OCI-LY7 (cell line): ENCODE results near the gene PLXNC1. TPM values are rescaled to one million over a fixed set of nuclear protein-coding genes. Genes with fewer than 3 reads are reported as not detected.

Source experiments
- BruUV-seq: library from RNA; stranded (reverse); fragments of 400-500 nt; replicated peaks from 2 replicates; lab custom pipeline; 2021; lab: Mats Ljungman, UMichigan
- CTCF ChIA-PET: fragments of 300-600 bp; sonication (Branson Sonifier 250); formaldehyde crosslinking; loops from one replicate; lab custom pipeline; 2022; ENCODE audit warnings: antibody characterized with exemption; ENCODE audit not compliant: unreplicated experiment; lab: Charles Lee
- POLR2A ChIA-PET: fragments of 300-600 bp; sonication (Branson Sonifier 250); formaldehyde crosslinking; loops from one replicate; lab custom pipeline; 2022; ENCODE audit warnings: antibody characterized with exemption; lab: Charles Lee
- DNase-seq: peaks from one replicate; pipeline ENCODE4 v3.0.0-alpha.2; 2015; ENCODE audit warnings: low spot score
- H2AFZ ChIP-seq: fragments of 200-600 bp; sonication (generic), shearing (Covaris generic); 2 replicates; pipeline ENCODE4 v1.6.1; 2014; ENCODE audit warnings: mild to moderate bottlenecking, antibody characterized with exemption, low read length, moderate library complexity
- H3K27ac ChIP-seq: fragments of 200-600 bp; sonication (generic); 2 replicates; pipeline ENCODE4 v1.5.1; 2014; ENCODE audit warnings: mixed run types, low read depth, mild to moderate bottlenecking, moderate library complexity, low read length, inconsistent platforms; ENCODE audit not compliant: poor library complexity, severe bottlenecking
- H3K36me3 ChIP-seq: fragments of 200-600 bp; sonication (generic); 2 replicates; pipeline ENCODE4 v1.6.1; 2014; ENCODE audit warnings: mild to moderate bottlenecking, antibody characterized with exemption, low read length, moderate library complexity, mixed read lengths; ENCODE audit not compliant: insufficient read depth
- H3K4me1 ChIP-seq: fragments of 200-600 bp; sonication (generic); 2 replicates; pipeline ENCODE4 v1.5.1; 2014; ENCODE audit warnings: mild to moderate bottlenecking, low read length; ENCODE audit not compliant: insufficient read depth, poor library complexity, severe bottlenecking
- H3K4me2 ChIP-seq: fragments of 200-600 bp; sonication (generic); 2 replicates; pipeline ENCODE4 v1.6.1; 2014; ENCODE audit warnings: mild to moderate bottlenecking, low read length
- H3K4me3 ChIP-seq: fragments of 200-600 bp; sonication (generic); 2 replicates; pipeline ENCODE4 v1.5.1; 2014; ENCODE audit warnings: mild to moderate bottlenecking, low read depth, low read length; ENCODE audit not compliant: poor library complexity, severe bottlenecking
- H3K79me2 ChIP-seq: fragments of 200-600 bp; sonication (generic); 2 replicates; pipeline ENCODE4 v1.6.1; 2016; ENCODE audit warnings: low read depth, mild to moderate bottlenecking, low read length, moderate library complexity, mixed read lengths; ENCODE audit not compliant: insufficient read depth
- H3K9me2 ChIP-seq: fragments of 200-600 bp; sonication (generic); 2 replicates; pipeline ENCODE4 v1.6.1; 2016; ENCODE audit warnings: mild to moderate bottlenecking, low read length, mixed read lengths; ENCODE audit not compliant: insufficient read depth
- H3K9me3 ChIP-seq: fragments of 200-600 bp; sonication (generic); 2 replicates; pipeline ENCODE4 v1.6.1; 2014; ENCODE audit warnings: mild to moderate bottlenecking, mixed run types, low read length, mixed read lengths
- H4K20me1 ChIP-seq: fragments of 200-600 bp; sonication (generic); 2 replicates; pipeline ENCODE4 v1.6.1; 2014; ENCODE audit warnings: mild to moderate bottlenecking, antibody characterized with exemption, low read length, moderate library complexity, mixed read lengths; ENCODE audit not compliant: insufficient read depth
- CTCF ChIP-seq: fragments of 200-600 bp; sonication (generic); conservative IDR thresholded peaks from 2 replicates; pipeline ENCODE4 v1.5.1; 2014; ENCODE audit warnings: mild to moderate bottlenecking, antibody characterized with exemption, low read length, moderate library complexity, mixed read lengths
- EZH2phosphoT487 ChIP-seq: fragments of 200-600 bp; sonication (generic); IDR thresholded peaks from 2 replicates; pipeline ENCODE4 v1.6.1; 2018; ENCODE audit warnings: low read depth, borderline replicate concordance, mild to moderate bottlenecking, mixed run types, antibody characterized with exemption, low read length, moderate library complexity, mixed read lengths
- intact Hi-C: fragments of 100-400 bp; cut with micrococcal nuclease; formaldehyde crosslinking; loops from one replicate; pipeline ENCODE4 v1.10.0; 2022; ENCODE audit not compliant: unreplicated experiment
- total RNA-seq, 2 experiments: library from RNA; depleted of rRNA in 1 of 2; stranded (reverse); fragments of >200 nt in 1 of 2; shearing (Covaris generic) in 1 of 2; gene quantifications; 2 replicates each; pipeline ENCODE4 v1.2.3, GENCODE V29; 2014 to 2022

PLXNC1 gene
- total RNA-seq, 2 experiments from 2014 or later = 4.5 to 8.0 TPM

DNA sequence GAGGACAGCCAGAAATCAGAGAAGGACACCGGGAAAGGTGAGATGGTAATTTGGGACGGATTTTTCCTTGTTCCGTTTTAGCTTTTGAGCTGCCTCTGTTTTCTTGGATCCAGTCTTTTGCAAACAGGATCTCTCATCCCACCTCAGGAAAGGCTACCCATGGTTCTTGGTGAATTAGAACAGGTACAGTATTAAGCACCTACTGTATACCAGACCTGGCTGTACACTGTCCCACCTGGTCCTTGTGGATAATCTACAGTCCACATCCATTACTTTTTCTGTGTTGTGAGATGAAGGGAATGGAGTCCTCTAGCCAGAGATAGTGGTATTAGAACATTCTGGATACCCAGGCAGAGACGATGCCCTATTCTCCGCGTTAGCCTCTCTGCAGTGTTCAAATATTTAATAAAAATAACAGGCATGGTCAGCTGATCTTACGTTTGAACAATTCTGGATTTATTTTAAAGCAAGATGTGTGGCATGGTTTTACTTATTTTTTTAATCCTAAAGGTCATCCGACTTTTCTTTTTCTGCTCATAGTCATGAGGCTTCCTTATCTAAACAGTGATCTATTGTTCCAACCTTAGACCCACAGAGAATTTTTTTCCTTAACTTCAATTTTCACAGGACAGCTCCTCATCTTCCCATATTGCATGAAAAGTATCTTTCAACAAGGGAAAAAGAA lies 18.8 kb downstream of the PLXNC1 start:
- Histone ChIP-seq H4K20me1 (no peaks in the 10 kb centered on the region), H3K36me3 (no peaks in the 10 kb centered on the region), H3K4me3 (no peak overlapping the region), H3K4me2 (no peak overlapping the region), H3K4me1 (no peaks in the 10 kb centered on the region), H3K9me2 (no peaks in the 10 kb centered on the region), H2AFZ (no peak overlapping the region), H3K79me2 (no peaks in the 10 kb centered on the region), H3K27ac (no peak overlapping the region), H3K9me3 (no peaks in the 10 kb centered on the region)
- BruUV-seq = no TSS peak
- intact Hi-C loops = no loop called here
- ChIA-PET POLR2A (interaction anchor here (0.6 to 1.5 kb wide), 7 partner anchors 9 to 1475 kb away, joined by 3 to 5 read pairs (median 3); no protein-coding TSS in a partner anchor), CTCF (no interaction called here)
- TF ChIP-seq CTCF (no peak), EZH2phosphoT487 (no peak)
- DNase-seq = no peak

- no TSS peak for BruUV-seq
Measured at GRCh38 chr12:94167756-94168416, 19.5 kb downstream of the PLXNC1 start.

More at GRCh38 chr12:94167756-94168416, 19.5 kb downstream of the PLXNC1 start:
- H3K9me3 ChIP-seq = no peaks in the 10 kb centered on the region
- no peak for TF ChIP-seq EZH2phosphoT487
- no peak for TF ChIP-seq CTCF
- ChIA-PET CTCF (interaction anchor here (0.6 kb wide), 1 partner anchor 715 kb away, joined by 3 read pairs; no protein-coding TSS in a partner anchor), POLR2A (interaction anchor here (0.6 to 1.5 kb wide), 6 partner anchors 10 to 1474 kb away, joined by 3 to 5 read pairs (median 3); no protein-coding TSS in a partner anchor)
- no peak for DNase-seq
- peaks cover 5% of the 10 kb centered on the region for H3K4me1 ChIP-seq
- H3K9me2 ChIP-seq = no peaks in the 10 kb centered on the region
- H3K27ac ChIP-seq = no peak overlapping the region
- H2AFZ ChIP-seq = no peak overlapping the region
- intact Hi-C loops = no loop called here
- H3K36me3 ChIP-seq = no peaks in the 10 kb centered on the region
- no peaks in the 10 kb centered on the region for H4K20me1 ChIP-seq
- no peak overlapping the region for H3K4me3 ChIP-seq
- H3K79me2 ChIP-seq = no peaks in the 10 kb centered on the region
- H3K4me2 ChIP-seq = no peak overlapping the region
